Measurements from ENCODE around the gene HIC1.

HIC1 gene

DNA sequence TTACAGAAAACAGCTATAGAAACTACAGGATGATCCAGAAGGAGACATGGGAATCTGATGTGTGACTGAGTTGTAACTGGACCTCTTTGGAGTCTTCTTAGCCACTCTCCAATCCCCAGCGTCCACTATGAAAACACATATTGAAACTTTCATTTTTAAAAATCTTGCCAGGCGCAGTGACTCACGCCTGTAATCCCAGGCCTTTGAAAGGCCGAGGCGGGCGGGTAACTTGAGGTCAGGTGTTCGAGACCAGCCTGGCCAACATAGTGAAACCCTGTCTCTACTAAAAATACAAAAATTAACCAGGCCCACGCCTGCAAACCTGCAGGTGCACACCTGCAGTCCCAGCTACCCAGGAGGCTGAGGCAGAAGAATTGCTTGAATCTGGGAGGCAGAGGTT lies 53.3 kb downstream of the HIC1 start:
- no peak for DNase-seq

DNA sequence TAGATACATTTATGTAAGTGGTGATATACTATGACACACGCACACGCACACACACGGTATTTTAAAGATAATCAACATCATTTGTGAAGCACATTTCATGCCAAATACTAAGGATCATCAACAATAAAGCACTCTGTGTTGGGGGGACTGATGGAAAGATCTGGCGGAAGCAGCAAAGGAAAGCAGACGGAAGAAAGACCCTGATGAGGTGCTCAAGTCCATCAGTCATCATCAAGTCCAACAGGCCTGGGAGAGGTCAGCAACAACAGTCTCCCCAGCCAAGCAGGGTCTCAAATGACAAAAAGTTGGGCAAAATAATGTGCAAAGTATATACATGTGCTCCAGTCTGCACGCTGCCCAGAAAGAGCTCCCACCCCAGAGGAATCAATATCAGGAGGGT lies 55.5 kb downstream of the HIC1 start:
- DNase-seq = no peak

DNA sequence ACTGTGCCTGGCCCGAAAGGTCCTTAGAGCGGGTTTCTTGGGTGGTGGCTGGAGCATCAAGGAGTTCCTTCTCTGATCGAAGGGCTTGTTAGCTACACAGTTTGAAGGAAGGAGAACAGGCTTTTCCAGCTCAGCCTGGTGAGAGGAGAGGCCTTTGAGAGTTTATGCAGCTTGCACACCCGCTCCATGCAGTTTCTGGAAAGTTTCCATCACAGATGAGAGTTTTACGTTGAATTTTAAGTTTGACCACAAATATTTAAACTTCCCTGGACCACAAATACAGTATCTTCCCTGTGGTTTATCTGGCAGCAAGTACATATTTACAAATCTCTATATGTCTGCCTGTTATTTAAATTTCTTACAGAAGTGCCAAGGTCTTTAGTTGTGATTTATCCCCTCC lies 56.8 kb downstream of the HIC1 start:
- DNase-seq = no peak

All from NCI-H446 (cell line).